Cardiac fibroblast (primary cell): Measurements from ENCODE around the gene KLF7.

Experiments
- DNase-seq, 2 donors: peaks; one replicate each; pipeline versions ENCODE4 v3.0.0 to v3.0.0-alpha.2; 2010; ENCODE audit warnings: low read depth in 2 of 2
- H3K4me3 ChIP-seq, 2 donors: replicated peaks in 1 of 2; 1 replicate in 1 of 2; 2 replicates in 1 of 2; pipeline ENCODE4 v1.5.1; 2011; ENCODE audit warnings: low read depth in 2 of 2, low read length in 2 of 2, mild to moderate bottlenecking in 2 of 2, moderate library complexity in 1 of 2
- CTCF ChIP-seq: IDR thresholded peaks from one replicate; pipeline ENCODE4 v1.5.1; 2011; ENCODE audit warnings: low read depth, mild to moderate bottlenecking, low read length, inconsistent platforms

The KLF7 gene

GRCh38 chr2:207150284-207150683 lies 15.5 kb downstream of the KLF7 start:
- H3K4me3 ChIP-seq: no peak overlapping the region
- DNase-seq: no peak
- no peak for TF ChIP-seq CTCF

- TF ChIP-seq CTCF: no peak
- H3K4me3 ChIP-seq: no peak overlapping the region
- peak in 1 of 2 donors; percentile 64 for DNase-seq
These were observed 16.2 kb downstream of the KLF7 start for GRCh38 chr2:207149249-207150213.

GRCh38 chr2:207148020-207148419 lies 17.7 kb downstream of the KLF7 start:
- H3K4me3 ChIP-seq: no peak overlapping the region
- DNase-seq: peak; percentile 61 to 82
- no peak for TF ChIP-seq CTCF

DNA sequence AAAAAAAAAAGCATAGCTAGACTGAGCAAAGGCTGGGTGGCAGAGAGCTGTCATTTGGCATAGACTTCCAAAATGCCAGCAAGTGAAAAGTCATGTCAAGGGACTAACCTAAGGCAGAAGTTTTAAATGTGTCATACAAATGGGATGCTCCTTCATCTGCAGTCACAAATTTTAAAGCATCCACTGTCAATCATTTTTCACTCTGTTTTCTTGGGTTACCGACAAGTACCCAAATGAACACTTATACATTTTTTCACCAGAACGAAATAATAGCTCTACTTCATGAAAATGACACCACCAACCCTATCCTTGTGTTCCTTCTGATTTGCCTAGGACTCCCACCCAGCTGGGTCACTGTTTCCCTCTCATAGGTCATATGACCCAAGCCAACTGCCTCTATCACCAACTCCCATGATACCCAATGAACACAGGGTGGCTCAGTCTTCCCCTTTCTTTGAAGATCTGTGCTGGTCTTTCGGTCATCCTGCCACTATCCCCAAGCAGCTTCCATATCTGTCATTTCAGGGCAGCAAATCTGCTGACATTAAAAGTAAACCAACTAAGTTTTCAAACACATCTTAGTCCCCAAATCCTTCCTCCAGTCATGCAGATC lies 21.5 kb downstream of the KLF7 start:
- no peak for TF ChIP-seq CTCF
- DNase-seq: no peak
- no peak overlapping the region for H3K4me3 ChIP-seq

GRCh38 chr2:207143215-207144172 lies 22.3 kb downstream of the KLF7 start:
- DNase-seq: peak; percentile 86 to 94
- no peak for TF ChIP-seq CTCF
- H3K4me3 ChIP-seq: peak overlapping the region in 1 of 2 donors; percentile 27

GRCh38 chr2:207142461-207142860 lies 23.3 kb downstream of the KLF7 start:
- peak in 1 of 2 donors; percentile 48 for DNase-seq
- no peak for TF ChIP-seq CTCF
- no peak overlapping the region for H3K4me3 ChIP-seq
